GM12878 (cell line): ENCODE results near the gene IQGAP2. TPM values are rescaled to one million over a fixed set of nuclear protein-coding genes. Genes with fewer than 3 reads are reported as not detected.

Experiments used
- ATF7 ChIP-seq: fragments of 450-650 bp; IDR thresholded peaks from 2 replicates; pipeline ENCODE4 v1.6.1; 2016; ENCODE audit warnings: low read depth, mild to moderate bottlenecking
- CBX5 ChIP-seq: sonication (generic); IDR thresholded peaks from 2 replicates; pipeline ENCODE4 v1.6.1; 2016; ENCODE audit warnings: low read depth, moderate library complexity, mild to moderate bottlenecking, inconsistent platforms
- CREM ChIP-seq: IDR thresholded peaks from 2 replicates; pipeline ENCODE4 v1.6.1; 2014; ENCODE audit warnings: antibody characterized with exemption, low read depth
- ETV6 ChIP-seq, 2 experiments: fragments of 450-650 bp in 1 of 2; IDR thresholded peaks in 1 of 2; conservative IDR thresholded peaks in 1 of 2; 2 replicates each; pipeline ENCODE4 v1.6.1; 2014; ENCODE audit warnings: antibody characterized with exemption in 1 of 2, borderline replicate concordance in 1 of 2, low read depth in 1 of 2, mild to moderate bottlenecking in 1 of 2, moderate library complexity in 1 of 2
- FOXM1 ChIP-seq: IDR thresholded peaks from 2 replicates; pipeline ENCODE4 v1.6.1; 2012; ENCODE audit warnings: low read depth, mild to moderate bottlenecking, inconsistent platforms, low read length, moderate library complexity
- IRF4 ChIP-seq: IDR thresholded peaks from 2 replicates; pipeline ENCODE4 v1.6.1; 2011; ENCODE audit warnings: low read depth, low read length
- MTA3 ChIP-seq: IDR thresholded peaks from 2 replicates; pipeline ENCODE4 v1.6.1; 2012; ENCODE audit warnings: low read length, inconsistent platforms, borderline replicate concordance
- NR2C2 ChIP-seq: IDR thresholded peaks from 2 replicates; pipeline ENCODE4 v1.6.1; 2011; ENCODE audit warnings: borderline replicate concordance, low read depth; ENCODE audit not compliant: control insufficient read depth, insufficient read length
- NR2F1 ChIP-seq: fragments of 450-650 bp; conservative IDR thresholded peaks from 2 replicates; pipeline ENCODE4 v1.6.1; 2017; ENCODE audit warnings: mild to moderate bottlenecking
- PAX5 ChIP-seq: IDR thresholded peaks from 2 replicates; pipeline ENCODE4 v1.6.1; 2011; ENCODE audit warnings: low read depth, low read length, borderline replicate concordance
- POLR2AphosphoS2 ChIP-seq: IDR thresholded peaks from 2 replicates; pipeline ENCODE4 v1.6.1; 2011; ENCODE audit warnings: low read depth, mild to moderate bottlenecking, low read length, improper control_type of control experiment, moderate library complexity
- RAD21 ChIP-seq: IDR thresholded peaks from 2 replicates; pipeline ENCODE4 v1.6.1; 2011; ENCODE audit warnings: mild to moderate bottlenecking, low read depth, low read length, moderate library complexity; ENCODE audit not compliant: insufficient read depth
- RCOR1 ChIP-seq: conservative IDR thresholded peaks from 2 replicates; pipeline ENCODE4 v1.6.1; 2012; ENCODE audit warnings: low read depth, low read length, improper control_type of control experiment
- RUNX3 ChIP-seq: IDR thresholded peaks from 2 replicates; pipeline ENCODE4 v1.6.1; 2012; ENCODE audit warnings: low read length, inconsistent platforms
- SP1 ChIP-seq: IDR thresholded peaks from one replicate; pipeline ENCODE4 v1.6.1; 2011; ENCODE audit warnings: low read depth, low read length
- TAF1 ChIP-seq: IDR thresholded peaks from 2 replicates; pipeline ENCODE4 v1.6.1; 2011; ENCODE audit warnings: mild to moderate bottlenecking, low read depth, low read length, borderline replicate concordance
- ZNF384 ChIP-seq: IDR thresholded peaks from 2 replicates; pipeline ENCODE4 v1.6.1; 2012; ENCODE audit warnings: low read depth, mild to moderate bottlenecking, low read length, improper control_type of control experiment, borderline replicate concordance
- polyA plus RNA-seq, 11 experiments: library from polyadenylated mRNA; depleted of rRNA in 4 of 11; unstranded in 6 of 11; stranded (reverse) in 5 of 11; fragments of >200 nt; fragmentation: Nextera tagmentation in 4 of 11; fragmentation: Illumina TruSeq in 1 of 11; extraction: Ambion mirVana in 4 of 11; extraction: Trizol in 1 of 11; gene quantifications; 1 replicate in 1 of 11; 2 replicates in 10 of 11; pipeline versions ENCODE4 v1.2.1 to v1.2.3, GENCODE V29; 2011 to 2016; ENCODE audit warnings: inconsistent platforms in 2 of 11, missing spikeins in 2 of 11, low read depth in 1 of 11
- total RNA-seq, 4 experiments: library from RNA; depleted of rRNA in 3 of 4; stranded (reverse); fragments of >200 nt in 3 of 4; fragmentation: Illumina TruSeq in 1 of 4; extraction: Trizol in 1 of 4; gene quantifications; 2 replicates each; pipeline versions ENCODE4 v1.2.1 to v1.2.3, GENCODE V29; 2013 to 2021
- TF ChIP-seq, protein P1 (sequence below): IDR thresholded peaks from 2 replicates; pipeline ENCODE4 v1.6.1; 2012; ENCODE audit warnings: low read length, inconsistent platforms
- TF ChIP-seq, protein P2 (sequence below): IDR thresholded peaks from 2 replicates; pipeline ENCODE4 v1.6.1; 2012; ENCODE audit warnings: low read depth, low read length, improper control_type of control experiment
- TF ChIP-seq, protein P3 (sequence below): fragments of 450-650 bp; conservative IDR thresholded peaks from 2 replicates; pipeline ENCODE4 v1.6.1; 2017; ENCODE audit warnings: mild to moderate bottlenecking, moderate library complexity
- TF ChIP-seq, protein P4 (sequence below): IDR thresholded peaks from 2 replicates; pipeline ENCODE4 v1.6.1; 2011; ENCODE audit warnings: low read depth, low read length, improper control_type of control experiment, borderline replicate concordance
- TF ChIP-seq, protein P5 (sequence below): fragments of 450-650 bp; IDR thresholded peaks from 2 replicates; pipeline ENCODE4 v1.6.1; 2017; ENCODE audit warnings: mild to moderate bottlenecking, low read depth, inconsistent platforms; ENCODE audit not compliant: poor library complexity, severe bottlenecking
- TF ChIP-seq, protein P6 (sequence below): fragments of 450-650 bp; IDR thresholded peaks from 2 replicates; pipeline ENCODE4 v1.6.1; 2016; ENCODE audit warnings: mild to moderate bottlenecking

The IQGAP2 gene
- total and polyA plus RNA-seq, 10 of the 15 experiments (the other 5 are each of a cell fraction or from before 2014, with no cell fraction given) = 14.5 to 41.4 (median 21.8) TPM

DNA sequence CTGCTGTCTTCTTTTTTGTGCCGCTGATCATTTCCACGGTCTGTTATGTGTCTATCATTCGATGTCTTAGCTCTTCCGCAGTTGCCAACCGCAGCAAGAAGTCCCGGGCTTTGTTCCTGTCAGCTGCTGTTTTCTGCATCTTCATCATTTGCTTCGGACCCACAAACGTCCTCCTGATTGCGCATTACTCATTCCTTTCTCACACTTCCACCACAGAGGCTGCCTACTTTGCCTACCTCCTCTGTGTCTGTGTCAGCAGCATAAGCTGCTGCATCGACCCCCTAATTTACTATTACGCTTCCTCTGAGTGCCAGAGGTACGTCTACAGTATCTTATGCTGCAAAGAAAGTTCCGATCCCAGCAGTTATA is 329.9 kb downstream of the IQGAP2 start (continued):
- TF ChIP-seq, protein P1, sequence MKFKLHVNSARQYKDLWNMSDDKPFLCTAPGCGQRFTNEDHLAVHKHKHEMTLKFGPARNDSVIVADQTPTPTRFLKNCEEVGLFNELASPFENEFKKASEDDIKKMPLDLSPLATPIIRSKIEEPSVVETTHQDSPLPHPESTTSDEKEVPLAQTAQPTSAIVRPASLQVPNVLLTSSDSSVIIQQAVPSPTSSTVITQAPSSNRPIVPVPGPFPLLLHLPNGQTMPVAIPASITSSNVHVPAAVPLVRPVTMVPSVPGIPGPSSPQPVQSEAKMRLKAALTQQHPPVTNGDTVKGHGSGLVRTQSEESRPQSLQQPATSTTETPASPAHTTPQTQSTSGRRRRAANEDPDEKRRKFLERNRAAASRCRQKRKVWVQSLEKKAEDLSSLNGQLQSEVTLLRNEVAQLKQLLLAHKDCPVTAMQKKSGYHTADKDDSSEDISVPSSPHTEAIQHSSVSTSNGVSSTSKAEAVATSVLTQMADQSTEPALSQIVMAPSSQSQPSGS = peak; percentile 95
- TF ChIP-seq TAF1 (no peak), CBX5 (peak; percentile 83; the same call in 1 of the 2 replicates), RUNX3 (peak; percentile 98), POLR2AphosphoS2 (no peak), NR2F1 (peak; percentile 89), SP1 (peak; percentile 71), FOXM1 (peak; percentile 88), IRF4 (peak; percentile 95), NR2C2 (no peak), CREM (peak; percentile 83), PAX5 (peak; percentile 99), MTA3 (peak; percentile 85; the same call in 1 of the 2 replicates), ATF7 (peak; percentile 97), RCOR1 (peak; percentile 97; the same call in 1 of the 2 replicates), RAD21 (no peak), ZNF384 (no peak; the same call in 1 of the 2 replicates), ETV6 (conservative IDR thresholded peaks at IDR 0.05 in 1 of 2, IDR thresholded peaks at IDR 0.05 in 1 of 2; ENCODE audit: borderline replicate concordance in 1 of 2, low read depth in 1 of 2) (peak in 1 of 2 experiments; percentile 90; a peak in 2 of 4 replicates)
- TF ChIP-seq, protein P2, sequence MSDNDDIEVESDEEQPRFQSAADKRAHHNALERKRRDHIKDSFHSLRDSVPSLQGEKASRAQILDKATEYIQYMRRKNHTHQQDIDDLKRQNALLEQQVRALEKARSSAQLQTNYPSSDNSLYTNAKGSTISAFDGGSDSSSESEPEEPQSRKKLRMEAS = peak; percentile 49; the same call in 1 of the 2 replicates
- TF ChIP-seq, protein P3, sequence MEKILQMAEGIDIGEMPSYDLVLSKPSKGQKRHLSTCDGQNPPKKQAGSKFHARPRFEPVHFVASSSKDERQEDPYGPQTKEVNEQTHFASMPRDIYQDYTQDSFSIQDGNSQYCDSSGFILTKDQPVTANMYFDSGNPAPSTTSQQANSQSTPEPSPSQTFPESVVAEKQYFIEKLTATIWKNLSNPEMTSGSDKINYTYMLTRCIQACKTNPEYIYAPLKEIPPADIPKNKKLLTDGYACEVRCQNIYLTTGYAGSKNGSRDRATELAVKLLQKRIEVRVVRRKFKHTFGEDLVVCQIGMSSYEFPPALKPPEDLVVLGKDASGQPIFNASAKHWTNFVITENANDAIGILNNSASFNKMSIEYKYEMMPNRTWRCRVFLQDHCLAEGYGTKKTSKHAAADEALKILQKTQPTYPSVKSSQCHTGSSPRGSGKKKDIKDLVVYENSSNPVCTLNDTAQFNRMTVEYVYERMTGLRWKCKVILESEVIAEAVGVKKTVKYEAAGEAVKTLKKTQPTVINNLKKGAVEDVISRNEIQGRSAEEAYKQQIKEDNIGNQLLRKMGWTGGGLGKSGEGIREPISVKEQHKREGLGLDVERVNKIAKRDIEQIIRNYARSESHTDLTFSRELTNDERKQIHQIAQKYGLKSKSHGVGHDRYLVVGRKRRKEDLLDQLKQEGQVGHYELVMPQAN = no peak
- TF ChIP-seq, protein P4, sequence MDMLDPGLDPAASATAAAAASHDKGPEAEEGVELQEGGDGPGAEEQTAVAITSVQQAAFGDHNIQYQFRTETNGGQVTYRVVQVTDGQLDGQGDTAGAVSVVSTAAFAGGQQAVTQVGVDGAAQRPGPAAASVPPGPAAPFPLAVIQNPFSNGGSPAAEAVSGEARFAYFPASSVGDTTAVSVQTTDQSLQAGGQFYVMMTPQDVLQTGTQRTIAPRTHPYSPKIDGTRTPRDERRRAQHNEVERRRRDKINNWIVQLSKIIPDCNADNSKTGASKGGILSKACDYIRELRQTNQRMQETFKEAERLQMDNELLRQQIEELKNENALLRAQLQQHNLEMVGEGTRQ = no peak; the same call in 1 of the 2 replicates
- TF ChIP-seq, protein P5, sequence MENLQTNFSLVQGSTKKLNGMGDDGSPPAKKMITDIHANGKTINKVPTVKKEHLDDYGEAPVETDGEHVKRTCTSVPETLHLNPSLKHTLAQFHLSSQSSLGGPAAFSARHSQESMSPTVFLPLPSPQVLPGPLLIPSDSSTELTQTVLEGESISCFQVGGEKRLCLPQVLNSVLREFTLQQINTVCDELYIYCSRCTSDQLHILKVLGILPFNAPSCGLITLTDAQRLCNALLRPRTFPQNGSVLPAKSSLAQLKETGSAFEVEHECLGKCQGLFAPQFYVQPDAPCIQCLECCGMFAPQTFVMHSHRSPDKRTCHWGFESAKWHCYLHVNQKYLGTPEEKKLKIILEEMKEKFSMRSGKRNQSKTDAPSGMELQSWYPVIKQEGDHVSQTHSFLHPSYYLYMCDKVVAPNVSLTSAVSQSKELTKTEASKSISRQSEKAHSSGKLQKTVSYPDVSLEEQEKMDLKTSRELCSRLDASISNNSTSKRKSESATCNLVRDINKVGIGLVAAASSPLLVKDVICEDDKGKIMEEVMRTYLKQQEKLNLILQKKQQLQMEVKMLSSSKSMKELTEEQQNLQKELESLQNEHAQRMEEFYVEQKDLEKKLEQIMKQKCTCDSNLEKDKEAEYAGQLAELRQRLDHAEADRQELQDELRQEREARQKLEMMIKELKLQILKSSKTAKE = peak; percentile 96
- TF ChIP-seq, protein P6, sequence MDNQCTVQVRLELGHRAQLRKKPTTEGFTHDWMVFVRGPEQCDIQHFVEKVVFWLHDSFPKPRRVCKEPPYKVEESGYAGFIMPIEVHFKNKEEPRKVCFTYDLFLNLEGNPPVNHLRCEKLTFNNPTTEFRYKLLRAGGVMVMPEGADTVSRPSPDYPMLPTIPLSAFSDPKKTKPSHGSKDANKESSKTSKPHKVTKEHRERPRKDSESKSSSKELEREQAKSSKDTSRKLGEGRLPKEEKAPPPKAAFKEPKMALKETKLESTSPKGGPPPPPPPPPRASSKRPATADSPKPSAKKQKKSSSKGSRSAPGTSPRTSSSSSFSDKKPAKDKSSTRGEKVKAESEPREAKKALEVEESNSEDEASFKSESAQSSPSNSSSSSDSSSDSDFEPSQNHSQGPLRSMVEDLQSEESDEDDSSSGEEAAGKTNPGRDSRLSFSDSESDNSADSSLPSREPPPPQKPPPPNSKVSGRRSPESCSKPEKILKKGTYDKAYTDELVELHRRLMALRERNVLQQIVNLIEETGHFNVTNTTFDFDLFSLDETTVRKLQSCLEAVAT = peak; percentile 97
